ENCODE measurements around the gene IGFLR1. TPM values are rescaled to one million over a fixed set of nuclear protein-coding genes. Genes with fewer than 3 reads are reported as not detected.

Gene IGFLR1
- polyA plus RNA-seq, 2 of the 4 experiments (the other 2 are of a cell fraction), result 6.4 to 14.4 TPM

DNA sequence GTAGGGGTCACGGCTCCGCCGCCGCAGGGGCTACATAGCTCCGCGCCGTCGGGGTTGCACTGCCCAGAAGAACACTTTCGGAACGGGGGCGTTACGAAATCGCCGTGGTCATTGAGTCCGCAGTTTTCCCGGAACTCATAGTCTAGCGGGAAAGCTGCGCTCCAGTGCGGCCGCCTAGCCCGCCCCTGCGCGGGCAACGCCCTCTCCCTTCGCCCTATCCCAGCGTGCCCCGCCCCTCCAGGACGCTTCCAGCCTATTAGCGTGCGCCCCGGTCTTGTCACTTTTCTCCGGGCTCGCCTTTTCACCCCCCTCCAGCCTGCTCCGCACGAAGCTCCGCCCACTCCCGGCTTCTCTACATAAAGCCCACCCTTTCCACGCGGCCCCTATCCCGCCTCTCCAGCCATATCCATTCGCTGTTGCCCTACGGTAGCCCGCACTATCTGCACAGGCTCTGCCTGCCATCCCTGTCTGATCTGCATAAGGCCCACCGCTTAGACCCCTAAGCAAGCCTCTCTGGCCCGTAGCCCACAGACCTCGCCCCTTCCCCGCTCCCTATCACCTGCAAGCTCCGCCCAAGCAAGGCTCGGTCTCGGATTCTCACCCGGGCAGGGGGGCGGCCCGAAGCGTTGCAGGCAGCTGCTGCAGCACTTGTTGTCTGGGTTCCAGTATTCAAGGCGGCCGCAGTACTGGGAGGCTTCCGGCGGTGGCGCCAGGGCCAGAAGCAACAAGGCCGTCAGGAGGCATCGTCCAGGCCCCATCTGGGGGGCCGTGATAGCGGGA, 1.6 kb downstream of the IGFLR1 start (continued):
- no peak for TF ChIP-seq RCOR1 (IDR thresholded peaks at IDR 0.05; ENCODE audit: low read depth, low read length)
- peak; percentile 15; the same call in 1 of the 2 replicates for TF ChIP-seq GATA3 (IDR thresholded peaks at IDR 0.05; ENCODE audit: borderline replicate concordance)
- TF ChIP-seq E2F6 (IDR thresholded peaks at IDR 0.05; ENCODE audit: borderline replicate concordance, low read depth), result peak; percentile 63

GRCh38 chr19:35740108-35740422, 2.2 kb downstream of the IGFLR1 start:
- H3K4me3 ChIP-seq, result peak overlapping the region; percentile 47
- peak; percentile 11 to 31 for ATAC-seq
- no peak for FAIRE-seq
- peak overlapping the region; percentile 70 to 83 for H3K27ac ChIP-seq
- no peak for DNase-seq (ENCODE audit: low read depth in 1 of 2, low spot score in 1 of 2)
- WGBS (ENCODE audit: missing lambda C conversion rate), result 16% methylated on average over 16 of the region's 16 CpGs
- POLR2A ChIA-PET, result interaction anchor here (0.5 to 2.0 kb wide), 19 partner anchors 8 to 274 kb away, joined by 3 to 10 read pairs (median 4); partner anchors contain the start of genes ALKBH6, COX6B1, HAUS5 and LIN37
- H3K9me3 ChIP-seq, result no peaks in the 10 kb centered on the region
- peaks cover 20% of the 10 kb centered on the region for H3K4me1 ChIP-seq
- TF ChIP-seq MAX (IDR thresholded peaks at IDR 0.05) (no peak), HOXB13 (CRISPR knock-in tag; IDR thresholded peaks at IDR 0.05; ENCODE audit: low read depth) (peak; percentile 30; the same call in 1 of the 2 replicates), CBX8 (IDR thresholded peaks at IDR 0.05) (no peak), KDM1A (IDR thresholded peaks at IDR 0.05; ENCODE audit: low read depth) (no peak), ESRRA (IDR thresholded peaks at IDR 0.05; ENCODE audit: borderline replicate concordance, low read length) (no peak), TFCP2L1 (CRISPR knock-in tag; IDR thresholded peaks at IDR 0.05) (no peak), ELK1 (IDR thresholded peaks at IDR 0.05; ENCODE audit: low read depth, low read length) (no peak), HOXA7 (CRISPR knock-in tag; IDR thresholded peaks at IDR 0.05) (no peak), POLR2AphosphoS2 (conservative IDR thresholded peaks at IDR 0.05; ENCODE audit: low read length) (no peak), MYC (IDR thresholded peaks at IDR 0.05; ENCODE audit: borderline replicate concordance, low read length) (no peak), ZNF302 (CRISPR knock-in tag; IDR thresholded peaks at IDR 0.05) (no peak), EHF (CRISPR knock-in tag; IDR thresholded peaks at IDR 0.05) (no peak), PHF8 (IDR thresholded peaks at IDR 0.05; ENCODE audit: borderline replicate concordance, low read depth) (peak; percentile 19; the same call in 1 of the 2 replicates), E2F6 (IDR thresholded peaks at IDR 0.05; ENCODE audit: borderline replicate concordance, low read depth) (no peak), MAFK (IDR thresholded peaks at IDR 0.05; ENCODE audit: partially characterized antibody) (no peak), ATOH8 (CRISPR knock-in tag; IDR thresholded peaks at IDR 0.05; ENCODE audit: low read depth) (0 out of 2 replicates have a peak, but pooled peaks have one; percentile 19), RCOR1 (IDR thresholded peaks at IDR 0.05; ENCODE audit: low read depth, low read length) (no peak), HEYL (CRISPR knock-in tag; IDR thresholded peaks at IDR 0.05) (no peak), FOSB (CRISPR knock-in tag; IDR thresholded peaks at IDR 0.05) (no peak), SREBF2 (IDR thresholded peaks at IDR 0.05) (no peak), CTCF (IDR thresholded peaks at IDR 0.05) (no peak), CBX2 (IDR thresholded peaks at IDR 0.05; ENCODE audit: borderline replicate concordance, low read depth) (no peak), KDM5A (IDR thresholded peaks at IDR 0.05) (no peak), FOSL2 (IDR thresholded peaks at IDR 0.05) (no peak), FOSL2 (CRISPR knock-in tag; IDR thresholded peaks at IDR 0.05) (0 out of 2 replicates have a peak, but pooled peaks have one; percentile 15), RNF2 (IDR thresholded peaks at IDR 0.05; ENCODE audit: borderline replicate concordance, low read depth) (peak; percentile 84; the same call in 1 of the 2 replicates), MAZ (IDR thresholded peaks at IDR 0.05; ENCODE audit: borderline replicate concordance, low read depth, low read length) (no peak), HOXB5 (CRISPR knock-in tag; IDR thresholded peaks at IDR 0.05) (0 out of 2 replicates have a peak, but pooled peaks have one; percentile 51)
- TF ChIP-seq, protein P1, sequence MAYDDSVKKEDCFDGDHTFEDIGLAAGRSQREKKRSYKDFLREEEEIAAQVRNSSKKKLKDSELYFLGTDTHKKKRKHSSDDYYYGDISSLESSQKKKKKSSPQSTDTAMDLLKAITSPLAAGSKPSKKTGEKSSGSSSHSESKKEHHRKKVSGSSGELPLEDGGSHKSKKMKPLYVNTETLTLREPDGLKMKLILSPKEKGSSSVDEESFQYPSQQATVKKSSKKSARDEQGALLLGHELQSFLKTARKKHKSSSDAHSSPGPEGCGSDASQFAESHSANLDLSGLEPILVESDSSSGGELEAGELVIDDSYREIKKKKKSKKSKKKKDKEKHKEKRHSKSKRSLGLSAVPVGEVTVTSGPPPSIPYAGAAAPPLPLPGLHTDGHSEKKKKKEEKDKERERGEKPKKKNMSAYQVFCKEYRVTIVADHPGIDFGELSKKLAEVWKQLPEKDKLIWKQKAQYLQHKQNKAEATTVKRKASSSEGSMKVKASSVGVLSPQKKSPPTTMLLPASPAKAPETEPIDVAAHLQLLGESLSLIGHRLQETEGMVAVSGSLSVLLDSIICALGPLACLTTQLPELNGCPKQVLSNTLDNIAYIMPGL (CRISPR knock-in tag; IDR thresholded peaks at IDR 0.05; ENCODE audit: borderline replicate concordance), result no peak
- H3K4me2 ChIP-seq, result peak overlapping the region; percentile 89
- CTCF ChIA-PET, result interaction anchor here (0.8 to 2.1 kb wide), 17 partner anchors 9 to 192 kb away, joined by 3 to 12 read pairs (median 5); partner anchors contain the start of genes KIRREL2 and PRODH2
